Choroid plexus epithelial cell (primary cell): ENCODE measurements around the gene SPATA21.
A peak's percentile ranks its signal among the peaks of the same experiment; 100 is the strongest.

ENCODE experiments used
- DNase-seq: peaks from one replicate; pipeline ENCODE4 v3.0.0-alpha.2; 2010; ENCODE audit warnings: low read depth
- H3K4me3 ChIP-seq: 2 replicates; pipeline ENCODE4 v1.5.1; 2011; ENCODE audit warnings: low read depth, mild to moderate bottlenecking, control low read depth, low read length, moderate library complexity
- CTCF ChIP-seq: conservative IDR thresholded peaks from 2 replicates; pipeline ENCODE4 v1.5.1; 2011; ENCODE audit warnings: low read depth, mild to moderate bottlenecking, control low read depth, inconsistent platforms, low read length, moderate library complexity

The SPATA21 gene

DNA sequence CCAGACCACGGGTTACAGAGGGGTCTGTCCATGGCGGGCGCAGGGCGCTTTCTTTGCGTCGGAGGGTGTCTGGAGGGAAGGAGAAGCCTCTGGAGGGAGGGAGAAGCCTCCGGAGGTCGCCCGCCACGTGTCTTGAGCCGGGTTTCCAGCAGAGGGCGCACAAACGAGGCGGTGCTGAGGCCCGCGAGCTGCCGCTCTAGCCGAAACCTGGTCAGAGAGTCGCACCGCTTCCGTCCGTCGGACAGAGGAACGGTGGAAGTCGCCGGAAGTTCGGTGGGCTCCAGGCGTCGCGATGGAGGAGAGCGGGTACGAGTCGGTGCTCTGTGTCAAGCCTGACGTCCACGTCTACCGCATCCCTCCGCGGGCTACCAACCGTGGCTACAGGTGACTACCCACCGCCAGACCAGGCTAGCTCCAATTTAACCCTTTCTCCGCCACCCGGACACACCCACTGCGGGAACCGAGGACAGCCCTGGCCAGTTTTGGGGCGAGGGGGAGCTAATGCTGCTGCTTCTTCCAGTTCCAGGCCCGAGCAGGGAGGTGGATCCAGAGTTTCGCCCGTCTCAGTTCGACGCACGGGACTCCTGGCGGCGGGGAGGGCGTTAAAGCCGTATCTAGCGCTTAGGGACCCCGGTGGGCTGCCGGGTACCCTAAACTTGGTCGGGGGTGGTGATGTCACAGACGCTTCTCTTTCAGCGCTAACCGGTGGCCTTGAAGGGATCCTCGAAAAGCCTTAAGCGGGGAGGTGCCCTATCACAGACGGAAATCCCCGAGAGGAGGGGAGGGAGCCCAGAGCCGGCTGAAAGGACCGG lies 3.5 kb upstream of the SPATA21 start, which contains the start of gene NECAP2:
NECAP2 (plus strand) TSS at position 255 of the 812 bp plus-strand sequence; CDS start at position 293, 38 bp downstream.
- peak; percentile 95 for DNase-seq
- H3K4me3 ChIP-seq = peak within 1 kb of the TSS; percentile 99
- peak; percentile 84 for TF ChIP-seq CTCF

- peak overlapping the region; percentile 99 for H3K4me3 ChIP-seq
- peak; percentile 7 for DNase-seq
- TF ChIP-seq CTCF = no peak
Measured at GRCh38 chr1:16440131-16440469, 2.9 kb upstream of the SPATA21 start.

GRCh38 chr1:16438924-16439323 lies 1.7 kb upstream of the SPATA21 start:
- no peak overlapping the region for H3K4me3 ChIP-seq
- TF ChIP-seq CTCF = no peak
- no peak for DNase-seq

DNA sequence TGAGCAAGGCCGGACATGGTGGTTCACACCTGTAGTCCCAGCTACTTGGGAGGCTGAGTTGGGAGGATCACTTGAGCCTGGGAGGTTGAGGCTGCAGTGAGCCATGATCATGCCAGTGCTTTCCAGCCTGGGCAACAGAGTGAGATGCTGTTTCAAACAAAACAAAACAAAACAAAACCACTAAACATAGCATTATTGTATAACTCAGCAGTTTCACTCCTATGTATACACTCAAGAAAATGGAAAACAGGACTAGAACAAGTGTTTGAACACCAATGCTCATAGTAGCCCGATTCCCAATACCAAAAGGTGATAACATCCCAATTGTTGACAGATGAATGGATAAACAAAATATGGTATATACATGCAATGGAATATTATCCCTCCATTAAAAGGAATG lies 1.3 kb upstream of the SPATA21 start:
- no peak for DNase-seq
- no peak for TF ChIP-seq CTCF
- no peak overlapping the region for H3K4me3 ChIP-seq

DNA sequence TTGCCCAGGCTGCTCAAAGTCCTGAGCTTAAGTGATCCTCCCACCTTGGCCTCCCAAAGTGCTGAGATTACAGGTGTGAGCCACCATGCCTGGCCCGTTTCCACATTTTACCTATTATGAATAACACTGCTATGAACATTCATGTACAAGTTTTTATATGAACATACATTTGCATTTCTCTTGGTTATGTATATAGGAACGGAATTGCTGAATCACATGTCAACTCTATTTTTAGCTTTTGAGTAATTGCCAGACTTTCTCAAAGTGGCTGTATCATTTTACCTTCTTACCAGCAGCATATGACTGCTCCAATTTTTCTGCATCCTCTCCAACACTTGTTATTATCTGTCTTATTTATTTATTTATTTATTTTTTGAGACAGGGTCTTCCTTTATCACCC lies 2.7 kb downstream of the SPATA21 start:
- DNase-seq = peak; percentile 41
- TF ChIP-seq CTCF = no peak
- H3K4me3 ChIP-seq = no peak overlapping the region

DNA sequence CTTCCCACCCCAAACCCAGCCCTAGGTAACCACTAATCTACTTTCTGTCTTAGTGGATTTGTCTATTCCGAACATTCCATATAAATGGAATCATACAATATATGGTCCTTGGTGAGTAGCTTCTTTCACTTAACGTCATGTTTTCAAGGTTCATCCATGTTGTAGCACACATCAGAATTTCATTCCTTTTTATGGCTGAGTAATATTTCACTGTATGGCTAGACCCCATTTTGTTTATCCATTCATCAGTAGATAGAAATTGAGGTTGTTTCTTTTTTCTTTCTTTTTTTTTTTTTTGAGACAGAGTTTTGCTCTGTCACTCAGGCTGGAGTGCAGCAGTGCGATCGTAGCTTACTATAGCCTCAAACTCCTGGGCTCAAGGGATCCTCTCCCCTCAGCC lies 3.2 kb downstream of the SPATA21 start:
- TF ChIP-seq CTCF = no peak
- no peak overlapping the region for H3K4me3 ChIP-seq
- no peak for DNase-seq

DNA sequence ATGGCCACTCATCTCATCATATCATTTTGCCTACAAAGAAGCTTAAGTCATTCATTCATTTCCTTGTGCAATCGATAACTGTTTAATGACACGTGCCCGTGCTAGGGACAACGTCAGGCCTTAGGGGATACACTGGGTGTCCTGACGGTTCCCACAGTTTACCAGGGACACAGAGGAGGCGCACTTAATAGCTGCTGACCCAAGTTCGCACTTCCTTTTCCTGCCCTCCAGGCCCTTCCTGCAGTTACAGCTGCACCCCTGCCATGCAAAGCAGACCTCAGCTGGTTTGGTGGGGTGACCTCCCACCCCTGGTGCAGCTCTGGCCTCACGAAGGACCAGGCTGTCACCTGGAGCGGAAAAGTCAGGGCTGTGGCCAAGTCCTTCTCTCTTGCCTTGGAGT lies 4.2 kb downstream of the SPATA21 start:
- H3K4me3 ChIP-seq = no peak overlapping the region
- TF ChIP-seq CTCF = no peak
- DNase-seq = no peak
